Measurements from ENCODE around the gene THSD7B. TPM values are rescaled to one million over a fixed set of nuclear protein-coding genes. Genes with fewer than 3 reads are reported as not detected.

Gene THSD7B
- total and polyA plus RNA-seq, 10 of the 15 experiments (the other 5 are each of a cell fraction or from before 2014, with no cell fraction given): 0.03 to 0.56 (median 0.28) TPM

DNA sequence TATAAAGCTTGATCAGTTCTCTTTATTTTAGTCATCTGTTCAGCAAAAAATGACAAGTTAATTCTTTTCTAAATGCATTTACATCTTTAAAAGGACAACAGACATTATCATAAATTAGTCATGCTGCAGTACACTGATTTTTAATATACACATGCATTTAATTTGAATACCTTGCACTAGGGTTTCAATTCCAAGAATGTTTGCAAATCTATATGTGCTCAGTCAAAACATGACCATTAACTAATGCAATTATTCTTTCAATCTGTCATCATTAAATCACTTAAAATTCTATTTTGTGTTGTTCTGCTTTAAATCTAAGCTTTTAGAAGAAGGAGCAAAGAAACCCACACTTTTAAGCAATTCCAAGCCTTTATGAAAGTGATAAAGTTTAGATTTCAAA is 342.6 kb downstream of the THSD7B start (continued):
- TF ChIP-seq PRDM15 (CRISPR knock-in tag; IDR thresholded peaks at IDR 0.05) (no peak), ZNF24 (IDR thresholded peaks at IDR 0.05) (no peak)

DNA sequence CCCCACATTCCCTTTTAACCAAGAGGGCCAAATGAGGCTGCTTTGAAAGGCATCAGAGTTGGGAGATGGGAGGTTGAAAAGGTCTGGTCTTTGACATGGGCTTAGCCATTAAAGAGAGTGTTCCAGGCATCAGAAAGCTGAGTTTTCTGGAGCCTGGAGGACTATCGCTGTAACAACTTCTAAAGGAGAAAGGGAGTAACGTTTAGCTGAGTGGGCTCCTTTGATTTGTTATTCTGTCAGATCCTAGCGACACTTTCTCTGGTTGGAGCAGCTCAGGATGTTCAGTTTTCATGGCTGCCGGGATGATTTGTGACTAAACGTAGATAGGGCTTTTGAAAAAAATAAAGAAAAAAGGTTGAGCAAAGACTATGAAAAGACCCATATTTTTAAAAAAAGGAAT is 346.6 kb downstream of the THSD7B start:
- no peak overlapping the region for H3K9ac ChIP-seq (ENCODE audit: control insufficient read depth, insufficient read depth, low read length)
- ATAC-seq (no peak), FAIRE-seq (no peak), DNase-seq (ENCODE audit: low read depth, low spot score) (no peak)
- ChIA-PET POLR2A (no interaction called here), RAD21 (ENCODE audit: unreplicated experiment) (no interaction called here), CTCF (no interaction called here), SMC1A (ENCODE audit: uncharacterized antibody, unreplicated experiment) (no interaction called here)
- H3K36me3 ChIP-seq (ENCODE audit: control insufficient read depth in 2 of 2, insufficient read depth in 2 of 2, low read length in 1 of 2): no peaks in the 10 kb centered on the region
- H2AFZ ChIP-seq (ENCODE audit: control insufficient read depth, low read depth, low read length): no peak overlapping the region
- H3K4me3 ChIP-seq: no peak overlapping the region
- H3K27ac ChIP-seq (ENCODE audit: control insufficient read depth, insufficient read depth): no peak overlapping the region
- WGBS (ENCODE audit: insufficient coverage, insufficient replicate concordance, low lambda C conversion rate, missing lambda C conversion rate): 36% methylated on average over 5 of the region's 5 CpGs
- no TSS peak for BruUV-seq (replicated peaks)
- intact Hi-C loops (cut with micrococcal nuclease; ENCODE audit: unreplicated experiment): no loop called here
- H3K4me2 ChIP-seq (ENCODE audit: control insufficient read depth, insufficient read depth): no peak overlapping the region
- H3K9me3 ChIP-seq (replicated peaks; ENCODE audit: control insufficient read depth, insufficient read depth, low read length): no peaks in the 10 kb centered on the region
- H3K4me1 ChIP-seq (ENCODE audit: control insufficient read depth, insufficient read depth, low read length): no peaks in the 10 kb centered on the region
- in situ Hi-C loops (cut with MboI): no loop called here
- no peaks in the 10 kb centered on the region for H3K27me3 ChIP-seq (replicated peaks in 1 of 2; ENCODE audit: control insufficient read depth in 2 of 2, insufficient read depth in 2 of 2, low read length in 1 of 2)
- no peaks in the 10 kb centered on the region for H4K20me1 ChIP-seq (ENCODE audit: control insufficient read depth, insufficient read depth)
- H3K79me2 ChIP-seq (ENCODE audit: control insufficient read depth, insufficient read depth, low read length): no peaks in the 10 kb centered on the region
- TF ChIP-seq IRF5 (IDR thresholded peaks at IDR 0.05; ENCODE audit: borderline replicate concordance) (no peak), MEF2B (IDR thresholded peaks at IDR 0.05; ENCODE audit: partially characterized antibody, poor library complexity, severe bottlenecking) (no peak), RFX5 (IDR thresholded peaks at IDR 0.05; ENCODE audit: low read depth, low read length) (no peak), NR2C1 (IDR thresholded peaks at IDR 0.05) (no peak), SUPT20H (IDR thresholded peaks at IDR 0.05; ENCODE audit: borderline replicate concordance, control insufficient read depth, low read depth, low read length) (no peak), FOXM1 (IDR thresholded peaks at IDR 0.05; ENCODE audit: low read depth, low read length) (no peak), NRF1 (conservative IDR thresholded peaks at IDR 0.05; ENCODE audit: low read depth, low read length) (no peak), NBN (IDR thresholded peaks at IDR 0.05) (no peak), YBX1 (IDR thresholded peaks at IDR 0.05) (no peak), MLLT1 (IDR thresholded peaks at IDR 0.05) (no peak)
- TF ChIP-seq, protein P1, sequence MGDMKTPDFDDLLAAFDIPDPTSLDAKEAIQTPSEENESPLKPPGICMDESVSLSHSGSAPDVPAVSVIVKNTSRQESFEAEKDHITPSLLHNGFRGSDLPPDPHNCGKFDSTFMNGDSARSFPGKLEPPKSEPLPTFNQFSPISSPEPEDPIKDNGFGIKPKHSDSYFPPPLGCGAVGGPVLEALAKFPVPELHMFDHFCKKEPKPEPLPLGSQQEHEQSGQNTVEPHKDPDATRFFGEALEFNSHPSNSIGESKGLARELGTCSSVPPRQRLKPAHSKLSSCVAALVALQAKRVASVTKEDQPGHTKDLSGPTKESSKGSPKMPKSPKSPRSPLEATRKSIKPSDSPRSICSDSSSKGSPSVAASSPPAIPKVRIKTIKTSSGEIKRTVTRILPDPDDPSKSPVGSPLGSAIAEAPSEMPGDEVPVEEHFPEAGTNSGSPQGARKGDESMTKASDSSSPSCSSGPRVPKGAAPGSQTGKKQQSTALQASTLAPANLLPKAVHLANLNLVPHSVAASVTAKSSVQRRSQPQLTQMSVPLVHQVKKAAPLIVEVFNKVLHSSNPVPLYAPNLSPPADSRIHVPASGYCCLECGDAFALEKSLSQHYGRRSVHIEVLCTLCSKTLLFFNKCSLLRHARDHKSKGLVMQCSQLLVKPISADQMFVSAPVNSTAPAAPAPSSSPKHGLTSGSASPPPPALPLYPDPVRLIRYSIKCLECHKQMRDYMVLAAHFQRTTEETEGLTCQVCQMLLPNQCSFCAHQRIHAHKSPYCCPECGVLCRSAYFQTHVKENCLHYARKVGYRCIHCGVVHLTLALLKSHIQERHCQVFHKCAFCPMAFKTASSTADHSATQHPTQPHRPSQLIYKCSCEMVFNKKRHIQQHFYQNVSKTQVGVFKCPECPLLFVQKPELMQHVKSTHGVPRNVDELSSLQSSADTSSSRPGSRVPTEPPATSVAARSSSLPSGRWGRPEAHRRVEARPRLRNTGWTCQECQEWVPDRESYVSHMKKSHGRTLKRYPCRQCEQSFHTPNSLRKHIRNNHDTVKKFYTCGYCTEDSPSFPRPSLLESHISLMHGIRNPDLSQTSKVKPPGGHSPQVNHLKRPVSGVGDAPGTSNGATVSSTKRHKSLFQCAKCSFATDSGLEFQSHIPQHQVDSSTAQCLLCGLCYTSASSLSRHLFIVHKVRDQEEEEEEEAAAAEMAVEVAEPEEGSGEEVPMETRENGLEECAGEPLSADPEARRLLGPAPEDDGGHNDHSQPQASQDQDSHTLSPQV (IDR thresholded peaks at IDR 0.05): no peak
